Measurements from ENCODE around the gene SKOR1. TPM values are rescaled to one million over a fixed set of nuclear protein-coding genes. Genes with fewer than 3 reads are reported as not detected.

SKOR1 gene
- total RNA-seq, 2 experiments from 2014 or later: 0.06 to 0.08 TPM

GRCh38 chr15:67840749-67841512 is 15.6 kb downstream of the SKOR1 start:
- POLR2A ChIA-PET: interaction anchor here (1.0 to 1.3 kb wide), 2 partner anchors 299 to 320 kb away, joined by 3 to 4 read pairs; partner anchors contain the start of gene MAP2K5
- CTCF ChIA-PET: interaction anchor here (1.0 kb wide), 1 partner anchor 22 kb away, joined by 3 read pairs; no protein-coding TSS in a partner anchor

- POLR2A ChIA-PET: interaction anchor here (1.3 kb wide), 1 partner anchor 321 kb away, joined by 3 read pairs; no protein-coding TSS in a partner anchor
- CTCF ChIA-PET: no interaction called here
These were observed 16.1 kb downstream of the SKOR1 start for GRCh38 chr15:67841513-67841762.

- CTCF ChIA-PET: interaction anchor here (1.2 kb wide), 1 partner anchor 14 kb away, joined by 3 read pairs; no protein-coding TSS in a partner anchor
- POLR2A ChIA-PET: no interaction called here
These were observed 17.8 kb downstream of the SKOR1 start for GRCh38 chr15:67843092-67843501.

- ChIA-PET CTCF (interaction anchor here (1.2 kb wide), 1 partner anchor 13 kb away, joined by 3 read pairs; no protein-coding TSS in a partner anchor), POLR2A (no interaction called here)
These were observed 18.5 kb downstream of the SKOR1 start for GRCh38 chr15:67843571-67844387.

- POLR2A ChIA-PET: no interaction called here
- CTCF ChIA-PET: no interaction called here
These were observed 20.7 kb downstream of the SKOR1 start for GRCh38 chr15:67845974-67846373.

- ChIA-PET CTCF (no interaction called here), POLR2A (no interaction called here)
These were observed 24.2 kb downstream of the SKOR1 start for GRCh38 chr15:67849538-67849937.

GRCh38 chr15:67850336-67850735 is 25.0 kb downstream of the SKOR1 start:
- CTCF ChIA-PET: interaction anchor here (0.8 kb wide), 1 partner anchor 33 kb away, joined by 4 read pairs; no protein-coding TSS in a partner anchor
- POLR2A ChIA-PET: no interaction called here

GRCh38 chr15:67850994-67851571 is 25.8 kb downstream of the SKOR1 start:
- CTCF ChIA-PET: interaction anchor here (0.8 kb wide), 1 partner anchor 32 kb away, joined by 4 read pairs; no protein-coding TSS in a partner anchor
- POLR2A ChIA-PET: no interaction called here

- ChIA-PET CTCF (no interaction called here), POLR2A (no interaction called here)
These were observed 27.1 kb downstream of the SKOR1 start for GRCh38 chr15:67852418-67852817.

- ChIA-PET POLR2A (no interaction called here), CTCF (interaction anchor here (1.1 kb wide), 1 partner anchor 8 kb away, joined by 3 read pairs; no protein-coding TSS in a partner anchor)
These were observed 28.1 kb downstream of the SKOR1 start for GRCh38 chr15:67853454-67853853.

GRCh38 chr15:67854358-67854757 is 29.0 kb downstream of the SKOR1 start:
- CTCF ChIA-PET: no interaction called here
- POLR2A ChIA-PET: no interaction called here

GRCh38 chr15:67855842-67856241 is 30.5 kb downstream of the SKOR1 start:
- ChIA-PET POLR2A (no interaction called here), CTCF (no interaction called here)

- POLR2A ChIA-PET: no interaction called here
- CTCF ChIA-PET: interaction anchor here (0.9 kb wide), 1 partner anchor 14 kb away, joined by 3 read pairs; no protein-coding TSS in a partner anchor
These were observed 31.9 kb downstream of the SKOR1 start for GRCh38 chr15:67857220-67857619.

GRCh38 chr15:67859331-67859946 is 34.1 kb downstream of the SKOR1 start:
- CTCF ChIA-PET: interaction anchor here (0.7 kb wide), 1 partner anchor 74 kb away, joined by 3 read pairs; no protein-coding TSS in a partner anchor
- POLR2A ChIA-PET: no interaction called here

- ChIA-PET CTCF (interaction anchor here (1.2 kb wide), 1 partner anchor 307 kb away, joined by 3 read pairs; no protein-coding TSS in a partner anchor), POLR2A (no interaction called here)
These were observed 36.7 kb downstream of the SKOR1 start for GRCh38 chr15:67861983-67862382.

- CTCF ChIA-PET: interaction anchor here (0.6 to 2.7 kb wide), 13 partner anchors 14 to 415 kb away, joined by 3 to 9 read pairs (median 3); partner anchors contain the start of gene FEM1B
- POLR2A ChIA-PET: no interaction called here
These were observed 37.6 kb downstream of the SKOR1 start for GRCh38 chr15:67862750-67863441.

- CTCF ChIA-PET: interaction anchor here (0.6 to 2.7 kb wide), 13 partner anchors 13 to 414 kb away, joined by 3 to 9 read pairs (median 3); partner anchors contain the start of gene FEM1B
- POLR2A ChIA-PET: interaction anchor here (0.7 kb wide), 1 partner anchor 283 kb away, joined by 3 read pairs; no protein-coding TSS in a partner anchor
These were observed 38.2 kb downstream of the SKOR1 start for GRCh38 chr15:67863442-67863987.

GRCh38 chr15:67865331-67865730 is 40.0 kb downstream of the SKOR1 start:
- CTCF ChIA-PET: no interaction called here

GRCh38 chr15:67865766-67866165 is 40.5 kb downstream of the SKOR1 start:
- CTCF ChIA-PET: no interaction called here
- POLR2A ChIA-PET: no interaction called here

More at GRCh38 chr15:67865331-67865730, 40.0 kb downstream of the SKOR1 start:
- POLR2A ChIA-PET: no interaction called here

Data from activated CD8-positive, alpha-beta memory T cell treated with anti-CD3 and anti-CD28 coated beads for 36 hours (primary cell).